ENCODE measurements around the gene DNAJC25. TPM values are rescaled to one million over a fixed set of nuclear protein-coding genes. Genes with fewer than 3 reads are reported as not detected.

Gene DNAJC25
- total and polyA plus RNA-seq, 2 of the 8 experiments (the other 6 are each of a cell fraction or from before 2014, with no cell fraction given) = 2.7 to 6.2 TPM

DNA sequence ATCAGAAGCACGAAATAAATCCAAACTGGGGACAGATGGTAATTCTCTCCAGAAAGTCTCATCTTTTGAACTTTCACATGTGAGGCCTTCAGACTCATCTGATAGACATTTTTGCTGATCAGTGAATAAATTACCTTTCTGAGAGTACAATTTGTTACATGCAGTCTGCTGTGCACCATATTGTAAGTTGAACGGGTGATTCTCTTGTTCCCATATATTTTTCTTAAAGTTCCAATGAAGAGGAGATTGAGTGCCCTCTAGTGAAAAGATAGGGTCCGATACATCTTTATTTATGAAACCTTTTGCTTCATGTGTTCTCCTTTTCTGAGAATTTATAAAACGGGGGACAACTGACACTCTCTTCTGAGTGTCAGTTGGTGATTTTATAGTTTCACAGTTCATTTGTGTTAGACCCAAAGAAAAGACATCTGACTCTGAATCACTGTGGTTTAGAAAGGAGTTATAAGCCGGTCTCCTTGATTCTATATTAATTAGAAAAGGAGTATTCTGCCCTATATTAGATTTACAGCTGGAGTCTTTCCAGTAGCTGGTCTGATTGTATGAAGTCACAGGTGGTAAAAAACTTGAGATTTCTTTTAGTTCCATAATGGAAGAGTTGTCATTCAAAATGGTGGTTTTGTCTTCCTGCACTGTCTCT is 60.7 kb downstream of the DNAJC25 start:
- no peaks in the 10 kb centered on the region for H4K20me1 ChIP-seq (replicated peaks in 1 of 2; ENCODE audit: control insufficient read depth in 1 of 2, insufficient read depth in 2 of 2, low read length in 2 of 2)
- no peak overlapping the region for H4K8ac ChIP-seq (ENCODE audit: extremely low read depth, insufficient read depth, low read length)
- no peaks in the 10 kb centered on the region for H3K4me1 ChIP-seq (replicated peaks in 1 of 4; ENCODE audit: control insufficient read depth in 3 of 4, insufficient read depth in 4 of 4, low read length in 3 of 4)
- WGBS, 2 experiments (ENCODE audit: extremely low coverage in 1 of 2, insufficient coverage in 1 of 2, insufficient read length in 1 of 2, insufficient replicate concordance in 2 of 2, low coverage in 1 of 2, low lambda C conversion rate in 2 of 2, missing lambda C conversion rate in 1 of 2) = 71% methylated on average over 5 of the region's 5 CpGs; no CpG with 5 or more reads in 1 of the 2 experiments
- H2BK12ac ChIP-seq (ENCODE audit: low read depth, low read length) = no peak overlapping the region
- H3K18ac ChIP-seq (ENCODE audit: extremely low read depth, low read length) = no peak overlapping the region
- no peak overlapping the region for H2BK15ac ChIP-seq (ENCODE audit: low read length)
- no peak overlapping the region for H3K4me3 ChIP-seq (ENCODE audit: extremely low read depth in 1 of 4, insufficient read depth in 2 of 4, low read depth in 3 of 4, low read length in 4 of 4)
- H3K79me2 ChIP-seq (ENCODE audit: control insufficient read depth in 1 of 2, insufficient read depth in 2 of 2, low read length in 2 of 2) = no peaks in the 10 kb centered on the region
- no peak overlapping the region for H2AFZ ChIP-seq (ENCODE audit: low read length)
- no peak overlapping the region for H3K9ac ChIP-seq (replicated peaks in 1 of 4; ENCODE audit: extremely low read depth in 1 of 4, low read depth in 3 of 4, low read length in 3 of 4)
- H2AK5ac ChIP-seq (ENCODE audit: low read depth, low read length) = no peak overlapping the region
- H3K9me3 ChIP-seq (ENCODE audit: insufficient read depth in 2 of 2, low read depth in 1 of 2, low read length in 1 of 2) = no peaks in the 10 kb centered on the region
- H3K23ac ChIP-seq (ENCODE audit: insufficient read length) = no peak overlapping the region
- no peak overlapping the region for H3K4me2 ChIP-seq (ENCODE audit: insufficient read depth in 1 of 2, low read depth in 2 of 2, low read length in 2 of 2)
- ChIA-PET POLR2A (ENCODE audit: partially characterized antibody) (interaction anchor here (0.6 kb wide), 1 partner anchor 18 kb away, joined by 3 read pairs; no protein-coding TSS in a partner anchor), CTCF (ENCODE audit: partially characterized antibody) (interaction anchor here (0.6 to 1.6 kb wide), 9 partner anchors 9 to 151 kb away, joined by 3 to 8 read pairs (median 4); partner anchors contain the start of gene PTGR1)
- H3K79me1 ChIP-seq (ENCODE audit: low read depth, low read length) = no peaks in the 10 kb centered on the region
- H2BK120ac ChIP-seq (replicated peaks; ENCODE audit: low read depth, low read length) = no peak overlapping the region
- H3K23me2 ChIP-seq (ENCODE audit: low read depth, low read length) = no peaks in the 10 kb centered on the region
- no peaks in the 10 kb centered on the region for H3K36me3 ChIP-seq (ENCODE audit: control insufficient read depth in 2 of 4, insufficient read depth in 4 of 4, low read length in 3 of 4)
- H4K91ac ChIP-seq (replicated peaks; ENCODE audit: insufficient read length, low read length) = no peak overlapping the region
- FAIRE-seq (peak; percentile 62), DNase-seq (ENCODE audit: low read depth in 1 of 2, low spot score in 2 of 2) (no peak)
- no peak overlapping the region for H2BK5ac ChIP-seq (ENCODE audit: low read depth, low read length)
- no peaks in the 10 kb centered on the region for H3K27me3 ChIP-seq (replicated peaks in 1 of 4; ENCODE audit: control insufficient read depth in 3 of 4, extremely low read depth in 1 of 4, insufficient read depth in 3 of 4, low read length in 3 of 4)
- H3K56ac ChIP-seq (replicated peaks; ENCODE audit: insufficient read length, low read depth, low read length) = no peak overlapping the region
- no peak overlapping the region for H4K5ac ChIP-seq (ENCODE audit: insufficient read length, low read depth, low read length)
- no peak for TF ChIP-seq CHD1 (IDR thresholded peaks at IDR 0.05; ENCODE audit: low read depth, low read length)
- TF ChIP-seq CTBP2 (IDR thresholded peaks at IDR 0.05; ENCODE audit: borderline replicate concordance, insufficient read depth, insufficient read length, low read length) = no peak
- no peak for TF ChIP-seq CEBPB (IDR thresholded peaks at IDR 0.05; ENCODE audit: low read depth, low read length)
- TF ChIP-seq, protein P1, sequence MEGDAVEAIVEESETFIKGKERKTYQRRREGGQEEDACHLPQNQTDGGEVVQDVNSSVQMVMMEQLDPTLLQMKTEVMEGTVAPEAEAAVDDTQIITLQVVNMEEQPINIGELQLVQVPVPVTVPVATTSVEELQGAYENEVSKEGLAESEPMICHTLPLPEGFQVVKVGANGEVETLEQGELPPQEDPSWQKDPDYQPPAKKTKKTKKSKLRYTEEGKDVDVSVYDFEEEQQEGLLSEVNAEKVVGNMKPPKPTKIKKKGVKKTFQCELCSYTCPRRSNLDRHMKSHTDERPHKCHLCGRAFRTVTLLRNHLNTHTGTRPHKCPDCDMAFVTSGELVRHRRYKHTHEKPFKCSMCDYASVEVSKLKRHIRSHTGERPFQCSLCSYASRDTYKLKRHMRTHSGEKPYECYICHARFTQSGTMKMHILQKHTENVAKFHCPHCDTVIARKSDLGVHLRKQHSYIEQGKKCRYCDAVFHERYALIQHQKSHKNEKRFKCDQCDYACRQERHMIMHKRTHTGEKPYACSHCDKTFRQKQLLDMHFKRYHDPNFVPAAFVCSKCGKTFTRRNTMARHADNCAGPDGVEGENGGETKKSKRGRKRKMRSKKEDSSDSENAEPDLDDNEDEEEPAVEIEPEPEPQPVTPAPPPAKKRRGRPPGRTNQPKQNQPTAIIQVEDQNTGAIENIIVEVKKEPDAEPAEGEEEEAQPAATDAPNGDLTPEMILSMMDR (IDR thresholded peaks at IDR 0.05; ENCODE audit: control extremely low read depth in 1 of 3, insufficient read depth in 1 of 3, low read depth in 1 of 3, low read length in 3 of 3) = peak in 1 of 3 experiments; percentile 19; a peak in 2 of 4 replicates
- TF ChIP-seq RAD21 (IDR thresholded peaks at IDR 0.05 in 1 of 2, conservative IDR thresholded peaks at IDR 0.05 in 1 of 2; ENCODE audit: low read depth in 2 of 2, low read length in 2 of 2) = peak; percentile 34 to 49; a peak in 3 of 4 replicates
- TF ChIP-seq BRCA1 (IDR thresholded peaks at IDR 0.05; ENCODE audit: low read depth, low read length) = no peak
- H2BK20ac ChIP-seq (ENCODE audit: low read length) = no peak overlapping the region
- no peak overlapping the region for H3K27ac ChIP-seq (ENCODE audit: low read depth, low read length)
- no peak overlapping the region for H3K4ac ChIP-seq (replicated peaks; ENCODE audit: insufficient read length, low read depth, low read length)
- H3K14ac ChIP-seq (ENCODE audit: insufficient read length) = no peak overlapping the region
